HCT116 (cell line): ENCODE results near the gene GPR3. TPM values are rescaled to one million over a fixed set of nuclear protein-coding genes. Genes with fewer than 3 reads are reported as not detected.

ENCODE experiments used
- ATAC-seq: fragments of 200-7000 bp; cut with Tn5 transposase; 2 replicates; pipeline ENCODE4 v1.9.1; 2020; ENCODE audit warnings: mild to moderate bottlenecking, moderate library complexity
- Bru-seq: library from RNA; stranded (reverse); fragments of 400-500 nt; gene quantifications from one replicate; lab custom pipeline; 2021; lab: Mats Ljungman, UMichigan
- BruChase-seq, 2 experiments: library from RNA; stranded (reverse); fragments of 400-500 nt; gene quantifications; one replicate each; lab custom pipeline; 2021; lab: Mats Ljungman, UMichigan
- BruUV-seq: library from RNA; stranded (reverse); fragments of 400-500 nt; replicated peaks from 2 replicates; lab custom pipeline; 2021; lab: Mats Ljungman, UMichigan
- CTCF ChIA-PET: fragments of 300-600 bp; sonication (Branson Sonifier 250); formaldehyde crosslinking; loops from one replicate; lab custom pipeline; 2021; ENCODE audit warnings: antibody characterized with exemption; lab: Charles Lee
- POLR2A ChIA-PET: fragments of 300-600, 350-600 bp; sonication (Branson Sonifier 250); formaldehyde crosslinking; loops from one replicate; lab custom pipeline; 2021; ENCODE audit warnings: antibody characterized with exemption; lab: Charles Lee
- RAD21 ChIA-PET, 2 experiments: fragments of 300-600 bp; sonication (Branson Sonifier 250); formaldehyde crosslinking; loops; one replicate each; lab custom pipeline; 2023; ENCODE audit warnings: low total read pairs in 2 of 2; ENCODE audit not compliant: uncharacterized antibody in 2 of 2, unreplicated experiment in 2 of 2, low non-redundant PET in 1 of 2; lab: Charles Lee
- DNase-seq: peaks from one replicate; pipeline ENCODE4 v3.0.0-alpha.2; 2010; ENCODE audit warnings: low read depth, low spot score
- H2AFZ ChIP-seq: fragments of 200-600 bp; shearing (Covaris generic), sonication (generic); 2 replicates; pipeline ENCODE4 v1.6.1; 2017; ENCODE audit warnings: low read depth, mixed run types, mixed read lengths, antibody characterized with exemption, low read length; ENCODE audit not compliant: poor library complexity, severe bottlenecking
- H3K27ac ChIP-seq: 2 replicates; pipeline ENCODE4 v1.5.1; 2012; ENCODE audit warnings: low read depth, low read length
- H3K27me3 ChIP-seq: fragments of 200-600 bp; sonication (generic); 2 replicates; pipeline ENCODE4 v1.6.1; 2016; ENCODE audit warnings: mixed run types, low read length, mixed read lengths; ENCODE audit not compliant: insufficient read depth
- H3K36me3 ChIP-seq, 2 experiments: fragments of 200-500 bp in 1 of 2; fragments of 200-600 bp in 1 of 2; sonication (Bioruptor generic) in 1 of 2; sonication (generic) in 1 of 2; 2 replicates each; pipeline versions ENCODE4 v1.5.1 to v1.6.1; 2014 to 2016; ENCODE audit warnings: low read length in 2 of 2, inconsistent platforms in 1 of 2, mixed read lengths in 1 of 2, mixed run types in 1 of 2; ENCODE audit not compliant: insufficient read depth in 2 of 2, control insufficient read depth in 1 of 2
- H3K4me1 ChIP-seq, 2 experiments: fragments of 200-600 bp in 1 of 2; sonication (generic) in 1 of 2; 2 replicates each; pipeline versions ENCODE4 v1.5.1 to v1.6.1; 2012 to 2017; ENCODE audit warnings: low read length in 2 of 2, inconsistent platforms in 1 of 2, mild to moderate bottlenecking in 1 of 2, mixed read lengths in 1 of 2, mixed run types in 1 of 2, moderate library complexity in 1 of 2; ENCODE audit not compliant: insufficient read depth in 2 of 2, control insufficient read depth in 1 of 2
- H3K4me2 ChIP-seq: fragments of 200-600 bp; sonication (generic); 2 replicates; pipeline ENCODE4 v1.6.1; 2017; ENCODE audit warnings: mixed run types, low read length, mixed read lengths
- H3K4me3 ChIP-seq, 2 experiments: fragments of 200-600 bp in 1 of 2; sonication (generic) in 1 of 2; replicated peaks in 1 of 2; 2 replicates each; pipeline ENCODE4 v1.5.1; 2011 to 2016; ENCODE audit warnings: low read length in 2 of 2, control low read depth in 1 of 2, low read depth in 1 of 2, mild to moderate bottlenecking in 1 of 2, mixed read lengths in 1 of 2, mixed run types in 1 of 2
- H3K79me2 ChIP-seq: fragments of 200-600 bp; sonication (generic); 2 replicates; pipeline ENCODE4 v1.6.1; 2017; ENCODE audit warnings: mild to moderate bottlenecking, mixed run types, low read length, moderate library complexity, mixed read lengths; ENCODE audit not compliant: insufficient read depth
- H3K9ac ChIP-seq: fragments of 200-600 bp; sonication (generic); 2 replicates; pipeline ENCODE4 v1.6.1; 2016; ENCODE audit warnings: low read length, mixed read lengths
- H3K9me2 ChIP-seq: fragments of 200-600 bp; sonication (generic), shearing (Covaris generic); 2 replicates; pipeline ENCODE4 v1.6.1; 2017; ENCODE audit warnings: mixed run types, mild to moderate bottlenecking, moderate library complexity; ENCODE audit not compliant: insufficient read depth
- H3K9me3 ChIP-seq, 2 experiments: fragments of 200-500 bp in 1 of 2; fragments of 200-600 bp in 1 of 2; sonication (Bioruptor generic) in 1 of 2; sonication (generic) in 1 of 2; 2 replicates each; pipeline ENCODE4 v1.6.1; 2014 to 2017; ENCODE audit warnings: low read length in 2 of 2, mixed read lengths in 2 of 2, inconsistent platforms in 1 of 2, low read depth in 1 of 2, mild to moderate bottlenecking in 1 of 2, mixed run types in 1 of 2, moderate library complexity in 1 of 2; ENCODE audit not compliant: control insufficient read depth in 1 of 2, insufficient read depth in 1 of 2
- H4K20me1 ChIP-seq: fragments of 200-600 bp; sonication (generic), shearing (Covaris generic); 2 replicates; pipeline ENCODE4 v1.6.1; 2017; ENCODE audit warnings: mixed run types, mild to moderate bottlenecking, moderate library complexity; ENCODE audit not compliant: insufficient read depth
- CTCF ChIP-seq, 3 experiments: fragments of 200-600 bp in 1 of 3; sonication (generic) in 1 of 3; IDR thresholded peaks in 2 of 3; conservative IDR thresholded peaks in 1 of 3; 2 replicates each; pipeline ENCODE4 v1.5.1; 2012 to 2017; ENCODE audit warnings: low read depth in 2 of 3, low read length in 2 of 3, antibody characterized with exemption in 1 of 3, borderline replicate concordance in 1 of 3, control low read depth in 1 of 3, mild to moderate bottlenecking in 1 of 3, mixed read lengths in 1 of 3, mixed run types in 1 of 3, moderate library complexity in 1 of 3; ENCODE audit not compliant: insufficient read depth in 1 of 3
- EGR1 ChIP-seq: IDR thresholded peaks from 2 replicates; pipeline ENCODE4 v1.6.1; 2012; ENCODE audit warnings: low read depth
- ELF1 ChIP-seq: IDR thresholded peaks from 2 replicates; pipeline ENCODE4 v1.6.1; 2012; ENCODE audit warnings: low read depth, borderline replicate concordance
- EZH2phosphoT487 ChIP-seq: fragments of 200-600 bp; IDR thresholded peaks from 2 replicates; pipeline ENCODE4 v1.6.1; 2018; ENCODE audit warnings: antibody characterized with exemption, borderline replicate concordance
- MAX ChIP-seq: IDR thresholded peaks from 2 replicates; pipeline ENCODE4 v1.6.1; 2012
- POLR2A ChIP-seq: IDR thresholded peaks from 2 replicates; pipeline ENCODE4 v1.7.0; 2011; ENCODE audit warnings: borderline replicate concordance; ENCODE audit not compliant: insufficient read depth, insufficient read length; ENCODE audit errors: extremely low read depth
- RAD21 ChIP-seq: IDR thresholded peaks from 2 replicates; pipeline ENCODE4 v1.6.1; 2012; ENCODE audit warnings: low read depth, mild to moderate bottlenecking
- REST ChIP-seq: IDR thresholded peaks from 2 replicates; pipeline ENCODE4 v1.6.1; 2012; ENCODE audit warnings: low read depth
- SIN3A ChIP-seq: IDR thresholded peaks from 2 replicates; pipeline ENCODE4 v1.6.1; 2012; ENCODE audit warnings: low read depth
- SP1 ChIP-seq: IDR thresholded peaks from 2 replicates; pipeline ENCODE4 v1.6.1; 2012; ENCODE audit warnings: low read depth
- SRF ChIP-seq: IDR thresholded peaks from 2 replicates; pipeline ENCODE4 v1.6.1; 2012; ENCODE audit warnings: low read depth
- TCF7L2 ChIP-seq: IDR thresholded peaks from 2 replicates; pipeline ENCODE4 v1.7.0; 2011; ENCODE audit warnings: borderline replicate concordance, inconsistent platforms; ENCODE audit not compliant: insufficient read depth, insufficient read length; ENCODE audit errors: extremely low read depth
- YY1 ChIP-seq: IDR thresholded peaks from 2 replicates; pipeline ENCODE4 v1.6.1; 2011; ENCODE audit warnings: low read length, low read depth, moderate library complexity, mild to moderate bottlenecking; ENCODE audit not compliant: insufficient replicate concordance; ENCODE audit errors: extremely low read depth
- ZNF274 ChIP-seq: fragments of 200-500 bp; sonication (Bioruptor generic); IDR thresholded peaks from 2 replicates; pipeline ENCODE4 v1.6.1; 2014; ENCODE audit warnings: mild to moderate bottlenecking, low read depth, low read length, inconsistent platforms
- intact Hi-C: fragments of 100-400 bp; cut with micrococcal nuclease; formaldehyde crosslinking; loops from 2 replicates; pipeline ENCODE4 v1.10.0; 2022
- long read RNA-seq: library from polyadenylated mRNA; unstranded; transcript quantifications from one replicate; pipeline ENCODE4 v2.0.0, GENCODE V29; 2021; ENCODE audit not compliant: unreplicated experiment
- polyA plus RNA-seq: library from polyadenylated mRNA; unstranded; fragments of >200 nt; gene quantifications from 2 replicates; pipeline ENCODE4 v1.2.1, GENCODE V29; 2012; ENCODE audit warnings: missing spikeins
- total RNA-seq: library from RNA; stranded (reverse); gene quantifications from one replicate; pipeline ENCODE4 v1.2.1, GENCODE V29; 2021; ENCODE audit not compliant: unreplicated experiment

GPR3 gene, protein sequence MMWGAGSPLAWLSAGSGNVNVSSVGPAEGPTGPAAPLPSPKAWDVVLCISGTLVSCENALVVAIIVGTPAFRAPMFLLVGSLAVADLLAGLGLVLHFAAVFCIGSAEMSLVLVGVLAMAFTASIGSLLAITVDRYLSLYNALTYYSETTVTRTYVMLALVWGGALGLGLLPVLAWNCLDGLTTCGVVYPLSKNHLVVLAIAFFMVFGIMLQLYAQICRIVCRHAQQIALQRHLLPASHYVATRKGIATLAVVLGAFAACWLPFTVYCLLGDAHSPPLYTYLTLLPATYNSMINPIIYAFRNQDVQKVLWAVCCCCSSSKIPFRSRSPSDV
- total RNA-seq: 2.8 TPM
- polyA plus RNA-seq: 3.5 and 5.4 TPM in 2 replicates
- Bru-seq, nascent RNA: percentile 62 among the genes with signal in this experiment
- percentile 53 among the genes with signal in this experiment for BruChase-seq, experiment 1, labeled RNA remaining after a 6-hour chase
- BruChase-seq, experiment 2, labeled RNA remaining after a 2-hour chase: percentile 70 among the genes with signal in this experiment
- long read RNA-seq, partial matches to known transcripts: 0 of 6 reads
- long read RNA-seq, other reads (novel, unspliced or antisense): 2 of 6 reads

DNA sequence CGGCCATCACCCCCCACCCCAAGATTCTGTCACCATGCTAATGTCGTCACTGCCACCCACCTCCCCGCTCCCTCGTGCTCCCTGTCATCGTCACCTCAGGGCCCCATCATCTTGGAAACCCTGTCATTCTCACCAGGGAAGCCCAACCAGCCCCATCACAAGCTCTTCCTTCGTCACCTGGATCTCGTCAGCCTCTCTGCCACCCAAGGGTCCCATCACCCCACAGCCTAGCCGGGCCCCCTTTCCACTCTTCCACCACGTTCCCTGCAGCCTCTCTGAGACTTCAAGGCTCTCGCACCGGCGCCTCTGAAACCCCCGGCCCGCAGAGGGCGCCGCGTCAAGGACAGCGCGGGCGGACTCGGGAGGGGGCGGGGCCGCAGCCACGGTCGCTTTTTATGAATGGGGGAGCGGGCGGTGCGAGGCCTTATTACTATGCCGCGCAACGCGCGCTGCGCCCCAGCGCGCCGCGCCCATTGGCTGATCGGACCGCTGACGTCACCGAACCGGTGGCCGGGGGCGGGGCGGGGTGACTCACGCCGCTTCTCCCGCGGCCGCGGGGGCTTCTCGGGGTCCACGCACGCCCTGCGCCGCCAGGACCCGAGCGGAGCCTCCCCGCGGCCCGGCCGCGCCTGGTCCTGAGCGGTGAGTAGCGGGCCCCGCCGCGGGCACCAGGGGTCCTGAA lies at the start of gene GPR3:
Gene GPR3, plus strand, starts transcription at position 527 of the 682 bp plus-strand sequence. CDS start 1,177 bp downstream, outside the sequence.
- Histone ChIP-seq H4K20me1 (no peaks in the 10 kb centered on the region), H3K4me3 (peak within 1 kb of the TSS; percentile 96 to 99), H3K9me3 (no peaks in the 10 kb centered on the region), H3K79me2 (peaks cover 25% of the 10 kb centered on the region), H3K4me1 (peaks cover 17 to 43% of the 10 kb centered on the region in 2 experiments), H3K9me2 (no peaks in the 10 kb centered on the region), H3K27me3 (no peaks in the 10 kb centered on the region), H3K36me3 (peaks cover 0 to 12% of the 10 kb centered on the region in 2 experiments; a peak in 1 of 4 replicates), H3K27ac (peak within 1 kb of the TSS; percentile 88), H3K4me2 (peak within 1 kb of the TSS; percentile 86), H2AFZ (no peak within 1 kb of the TSS), H3K9ac (peak within 1 kb of the TSS; percentile 100)
- CTCF ChIA-PET: interaction anchor here (0.9 to 3.0 kb wide), 13 partner anchors 20 to 346 kb away, joined by 3 to 28 read pairs (median 7); partner anchors contain the start of genes MAP3K6 and SYTL1
- no peak for TF ChIP-seq SRF
- no peak for TF ChIP-seq POLR2A
- TF ChIP-seq TCF7L2: peak; percentile 91
- peak; percentile 78; the same call in 1 of the 2 replicates for TF ChIP-seq MAX
- TF ChIP-seq RAD21: peak; percentile 49
- TF ChIP-seq SIN3A: 0 out of 2 replicates have a peak, but pooled peaks have one; percentile 59
- TF ChIP-seq CTCF (IDR thresholded peaks at IDR 0.05 in 2 of 3, conservative IDR thresholded peaks at IDR 0.05 in 1 of 3; ENCODE audit: borderline replicate concordance in 1 of 3, insufficient read depth in 1 of 3, low read depth in 2 of 3, low read length in 2 of 3): peak; percentile 42 to 70 (median 43); a peak in 5 of 6 replicates
- peak; percentile 58 for TF ChIP-seq SP1
- TF ChIP-seq EGR1: peak; percentile 63; the same call in 1 of the 2 replicates
- no peak for TF ChIP-seq EZH2phosphoT487
- peak; percentile 28 for TF ChIP-seq YY1
- no peak for TF ChIP-seq REST
- no peak for TF ChIP-seq ZNF274
- TF ChIP-seq ELF1: no peak
- peak; percentile 84 for DNase-seq
- POLR2A ChIA-PET: interaction anchor here (0.6 to 1.9 kb wide), 6 partner anchors 10 to 700 kb away, joined by 3 to 8 read pairs (median 4); partner anchors contain the start of genes AHDC1, CD164L2 and MAP3K6
- intact Hi-C loops: loop anchor here (2.0 kb wide), 1 partner anchor 347 kb away; no protein-coding TSS in a partner anchor
- BruUV-seq: no TSS peak
- ATAC-seq: peak; percentile 81
- RAD21 ChIA-PET: interaction anchor here in 1 of 2 experiments (0.6 to 0.9 kb wide), 2 partner anchors 96 to 349 kb away, joined by 3 read pairs; no protein-coding TSS in a partner anchor
